Type B pancreatic cell (in vitro differentiated cells): Measurements from ENCODE around the gene BMP7. TPM values are rescaled to one million over a fixed set of nuclear protein-coding genes. Genes with fewer than 3 reads are reported as not detected.

Source experiments
- DNase-seq: peaks from one replicate; pipeline ENCODE4 v3.0.0; 2021; ENCODE audit warnings: mixed read lengths; ENCODE audit not compliant: unreplicated experiment; ENCODE audit errors: extremely low spot score
- H3K27ac Mint-ChIP-seq: 2 replicates; pipeline ENCODE4 v1.8.0; 2021; ENCODE audit warnings: mild to moderate bottlenecking, mixed read lengths
- H3K27me3 Mint-ChIP-seq: 2 replicates; pipeline ENCODE4 v1.8.0; 2021; ENCODE audit warnings: mixed read lengths
- H3K36me3 Mint-ChIP-seq: 2 replicates; pipeline ENCODE4 v1.8.0; 2021; ENCODE audit warnings: mixed read lengths
- H3K4me1 Mint-ChIP-seq: one replicate; pipeline ENCODE4 v1.8.0; 2021; ENCODE audit warnings: mixed read lengths; ENCODE audit not compliant: unreplicated experiment
- H3K4me3 Mint-ChIP-seq: 2 replicates; pipeline ENCODE4 v1.8.0; 2021; ENCODE audit warnings: mild to moderate bottlenecking, mixed read lengths
- H3K9me3 Mint-ChIP-seq: 2 replicates; pipeline ENCODE4 v1.8.0; 2021; ENCODE audit warnings: mixed read lengths
- total RNA-seq: library from RNA; stranded (reverse); gene quantifications from 2 replicates; pipeline ENCODE4 v1.2.1, GENCODE V29; 2021; ENCODE audit warnings: low replicate concordance
- TF ChIP-seq, protein P1 (sequence below): fragments of 200-600 bp; sonication (generic); conservative IDR thresholded peaks from 2 replicates; pipeline ENCODE4 v1.5.0; 2021; ENCODE audit warnings: antibody characterized with exemption, mild to moderate bottlenecking

Gene BMP7
- total RNA-seq, 1 donor from 2014 or later = 115 TPM

- TF ChIP-seq, protein P1, sequence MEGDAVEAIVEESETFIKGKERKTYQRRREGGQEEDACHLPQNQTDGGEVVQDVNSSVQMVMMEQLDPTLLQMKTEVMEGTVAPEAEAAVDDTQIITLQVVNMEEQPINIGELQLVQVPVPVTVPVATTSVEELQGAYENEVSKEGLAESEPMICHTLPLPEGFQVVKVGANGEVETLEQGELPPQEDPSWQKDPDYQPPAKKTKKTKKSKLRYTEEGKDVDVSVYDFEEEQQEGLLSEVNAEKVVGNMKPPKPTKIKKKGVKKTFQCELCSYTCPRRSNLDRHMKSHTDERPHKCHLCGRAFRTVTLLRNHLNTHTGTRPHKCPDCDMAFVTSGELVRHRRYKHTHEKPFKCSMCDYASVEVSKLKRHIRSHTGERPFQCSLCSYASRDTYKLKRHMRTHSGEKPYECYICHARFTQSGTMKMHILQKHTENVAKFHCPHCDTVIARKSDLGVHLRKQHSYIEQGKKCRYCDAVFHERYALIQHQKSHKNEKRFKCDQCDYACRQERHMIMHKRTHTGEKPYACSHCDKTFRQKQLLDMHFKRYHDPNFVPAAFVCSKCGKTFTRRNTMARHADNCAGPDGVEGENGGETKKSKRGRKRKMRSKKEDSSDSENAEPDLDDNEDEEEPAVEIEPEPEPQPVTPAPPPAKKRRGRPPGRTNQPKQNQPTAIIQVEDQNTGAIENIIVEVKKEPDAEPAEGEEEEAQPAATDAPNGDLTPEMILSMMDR = no peak
- H3K27ac Mint-ChIP-seq = no peak overlapping the region
- H3K9me3 Mint-ChIP-seq = peaks cover 13% of the 10 kb centered on the region
- DNase-seq = no peak
- H3K36me3 Mint-ChIP-seq = peaks cover 23% of the 10 kb centered on the region
- H3K4me3 Mint-ChIP-seq = no peak overlapping the region
- no peaks in the 10 kb centered on the region for H3K27me3 Mint-ChIP-seq
- peaks cover 48% of the 10 kb centered on the region for H3K4me1 Mint-ChIP-seq
Measured at GRCh38 chr20:57245997-57246396, 20.4 kb downstream of the BMP7 start.

DNA sequence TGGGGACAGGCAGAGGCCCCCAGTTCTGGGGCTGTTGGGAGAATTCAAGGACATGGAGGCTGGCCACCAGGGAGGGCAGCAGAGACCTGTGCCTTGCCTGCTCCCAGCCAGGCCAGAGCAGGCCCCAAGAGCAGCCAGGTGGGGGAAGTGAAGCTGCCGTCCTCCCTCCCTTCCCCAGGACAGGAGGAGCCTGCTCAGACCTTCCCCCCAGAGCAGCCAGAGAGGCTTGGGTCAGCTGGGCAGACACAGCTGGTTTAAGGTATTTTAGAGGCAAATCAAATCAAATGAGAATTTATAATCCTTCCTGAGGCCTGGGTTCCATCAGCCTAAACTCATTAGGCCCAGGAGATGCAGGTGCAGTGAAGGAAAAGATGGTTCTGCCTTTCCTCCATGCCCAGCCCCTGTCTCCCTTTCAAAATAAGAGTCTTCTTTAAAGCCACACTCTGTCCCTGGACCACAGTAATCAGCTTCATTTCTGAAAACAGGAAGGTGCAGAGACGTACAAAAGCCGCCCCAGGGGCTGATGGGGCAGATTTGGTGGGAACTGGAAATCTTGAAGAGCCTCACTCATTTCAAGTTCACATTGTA is 21.7 kb downstream of the BMP7 start:
- Mint-ChIP-seq H3K27ac (no peak overlapping the region), H3K9me3 (peaks cover 13% of the 10 kb centered on the region), H3K4me3 (no peak overlapping the region), H3K27me3 (no peaks in the 10 kb centered on the region), H3K4me1 (peaks cover 51% of the 10 kb centered on the region), H3K36me3 (peaks cover 31% of the 10 kb centered on the region)
- no peak for DNase-seq
- TF ChIP-seq, protein P1 = no peak

DNA sequence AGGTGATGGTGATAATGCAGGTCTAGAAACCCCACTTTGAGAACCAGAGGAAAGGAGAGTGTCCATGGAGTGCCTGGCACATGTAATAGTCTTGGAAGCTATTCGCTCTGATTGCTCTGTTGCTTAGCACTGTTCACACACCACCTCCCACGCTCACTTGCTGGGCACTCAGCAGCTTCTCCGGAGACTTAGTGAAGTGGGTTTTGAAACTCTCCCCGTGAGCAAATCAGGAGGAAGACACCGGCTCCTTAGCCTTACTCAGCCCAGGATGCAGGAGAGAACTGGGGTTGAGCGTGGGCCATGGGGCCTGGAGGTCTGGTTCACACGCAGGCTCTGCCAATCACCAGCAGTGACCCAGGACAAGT is 22.2 kb downstream of the BMP7 start:
- Mint-ChIP-seq H3K36me3 (peaks cover 36% of the 10 kb centered on the region), H3K27ac (peak overlapping the region; percentile 55), H3K4me3 (peak overlapping the region; percentile 34), H3K27me3 (no peaks in the 10 kb centered on the region), H3K9me3 (peaks cover 13% of the 10 kb centered on the region), H3K4me1 (peaks cover 51% of the 10 kb centered on the region)
- TF ChIP-seq, protein P1 = no peak
- DNase-seq = no peak

GRCh38 chr20:57243480-57244220 is 22.8 kb downstream of the BMP7 start:
- peaks cover 13% of the 10 kb centered on the region for H3K9me3 Mint-ChIP-seq
- peak overlapping the region; percentile 34 for H3K4me3 Mint-ChIP-seq
- no peaks in the 10 kb centered on the region for H3K27me3 Mint-ChIP-seq
- peak overlapping the region; percentile 55 for H3K27ac Mint-ChIP-seq
- no peak for DNase-seq
- H3K4me1 Mint-ChIP-seq = peaks cover 56% of the 10 kb centered on the region
- TF ChIP-seq, protein P1 = no peak
- H3K36me3 Mint-ChIP-seq = peaks cover 41% of the 10 kb centered on the region

GRCh38 chr20:57242414-57242813 is 24.0 kb downstream of the BMP7 start:
- peaks cover 57% of the 10 kb centered on the region for H3K4me1 Mint-ChIP-seq
- H3K27ac Mint-ChIP-seq = peak overlapping the region; percentile 8
- H3K27me3 Mint-ChIP-seq = no peaks in the 10 kb centered on the region
- peaks cover 39% of the 10 kb centered on the region for H3K36me3 Mint-ChIP-seq
- TF ChIP-seq, protein P1 = no peak
- peaks cover 3% of the 10 kb centered on the region for H3K9me3 Mint-ChIP-seq
- no peak overlapping the region for H3K4me3 Mint-ChIP-seq
- DNase-seq = no peak
